HG02623 (cell line): ENCODE results near the gene SFRP5.

Source experiments
- ATAC-seq: cut with Tn5 transposase; IDR thresholded peaks from one replicate; pipeline ENCODE4 v1.9.1; 2021; ENCODE audit warnings: moderate library complexity; ENCODE audit not compliant: unreplicated experiment

SFRP5 gene

GRCh38 chr10:97788552-97789442 lies 17.0 kb upstream of the SFRP5 start:
- ATAC-seq, result no peak

GRCh38 chr10:97785731-97786130 lies 13.9 kb upstream of the SFRP5 start:
- no peak for ATAC-seq

GRCh38 chr10:97785231-97785630 lies 13.4 kb upstream of the SFRP5 start:
- no peak for ATAC-seq

- ATAC-seq, result no peak
These were observed 12.5 kb upstream of the SFRP5 start for GRCh38 chr10:97784200-97784810.

GRCh38 chr10:97782455-97783228 lies 10.8 kb upstream of the SFRP5 start:
- no peak for ATAC-seq

GRCh38 chr10:97781618-97782331 lies 10.0 kb upstream of the SFRP5 start:
- ATAC-seq, result no peak

- no peak for ATAC-seq
These were observed 9.2 kb upstream of the SFRP5 start for GRCh38 chr10:97780841-97781617.

- ATAC-seq, result no peak
These were observed 8.2 kb upstream of the SFRP5 start for GRCh38 chr10:97779975-97780374.

GRCh38 chr10:97779492-97779891 lies 7.7 kb upstream of the SFRP5 start:
- no peak for ATAC-seq

GRCh38 chr10:97778452-97779302 lies 6.9 kb upstream of the SFRP5 start:
- no peak for ATAC-seq

GRCh38 chr10:97777143-97777542 lies 5.3 kb upstream of the SFRP5 start:
- no peak for ATAC-seq

GRCh38 chr10:97774811-97775294 lies 3.1 kb upstream of the SFRP5 start:
- no peak for ATAC-seq

GRCh38 chr10:97773096-97773495 lies 1.3 kb upstream of the SFRP5 start:
- ATAC-seq, result no peak

- no peak for ATAC-seq
These were observed 526 bp downstream of the SFRP5 start for GRCh38 chr10:97771055-97771891.

- no peak for ATAC-seq
These were observed 1.5 kb downstream of the SFRP5 start for GRCh38 chr10:97770255-97770654.

GRCh38 chr10:97768322-97769315 lies 3.2 kb downstream of the SFRP5 start:
- no peak for ATAC-seq
